ENCODE results near the gene C20orf96.

DNA sequence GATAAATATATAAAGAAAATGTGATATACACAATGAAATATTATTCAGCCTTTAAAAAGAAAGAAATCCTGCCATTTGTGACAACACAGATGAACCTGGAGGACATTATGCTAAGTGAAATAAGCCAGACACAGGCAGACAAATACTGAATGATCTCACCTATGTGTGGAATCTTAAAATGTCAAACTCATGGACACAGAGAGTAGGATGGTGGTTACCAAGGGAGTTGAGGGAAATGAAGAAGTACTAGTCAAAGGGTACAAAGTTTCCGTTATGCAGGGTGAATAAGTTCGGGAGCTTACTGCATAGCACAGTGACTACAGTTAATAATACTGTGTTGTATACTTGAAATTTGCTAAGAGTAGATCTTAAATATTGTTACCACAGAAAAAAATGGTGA is 47.6 kb downstream of the C20orf96 start:
- TF ChIP-seq POLR2A (IDR thresholded peaks at IDR 0.05) = no peak
- TF ChIP-seq, protein P1, sequence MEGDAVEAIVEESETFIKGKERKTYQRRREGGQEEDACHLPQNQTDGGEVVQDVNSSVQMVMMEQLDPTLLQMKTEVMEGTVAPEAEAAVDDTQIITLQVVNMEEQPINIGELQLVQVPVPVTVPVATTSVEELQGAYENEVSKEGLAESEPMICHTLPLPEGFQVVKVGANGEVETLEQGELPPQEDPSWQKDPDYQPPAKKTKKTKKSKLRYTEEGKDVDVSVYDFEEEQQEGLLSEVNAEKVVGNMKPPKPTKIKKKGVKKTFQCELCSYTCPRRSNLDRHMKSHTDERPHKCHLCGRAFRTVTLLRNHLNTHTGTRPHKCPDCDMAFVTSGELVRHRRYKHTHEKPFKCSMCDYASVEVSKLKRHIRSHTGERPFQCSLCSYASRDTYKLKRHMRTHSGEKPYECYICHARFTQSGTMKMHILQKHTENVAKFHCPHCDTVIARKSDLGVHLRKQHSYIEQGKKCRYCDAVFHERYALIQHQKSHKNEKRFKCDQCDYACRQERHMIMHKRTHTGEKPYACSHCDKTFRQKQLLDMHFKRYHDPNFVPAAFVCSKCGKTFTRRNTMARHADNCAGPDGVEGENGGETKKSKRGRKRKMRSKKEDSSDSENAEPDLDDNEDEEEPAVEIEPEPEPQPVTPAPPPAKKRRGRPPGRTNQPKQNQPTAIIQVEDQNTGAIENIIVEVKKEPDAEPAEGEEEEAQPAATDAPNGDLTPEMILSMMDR (IDR thresholded peaks at IDR 0.05) = no peak
- TF ChIP-seq EP300 (IDR thresholded peaks at IDR 0.05) = no peak

Data from ovary (tissue), 3 donors.